Keratinocyte (primary cell): ENCODE measurements around the gene CD101.

Experiments used
- EZH2 ChIP-seq: IDR thresholded peaks from one replicate; pipeline ENCODE4 v1.6.1; 2012; ENCODE audit warnings: inconsistent platforms, mild to moderate bottlenecking, low read length, moderate library complexity
- TF ChIP-seq, protein P1 (sequence below), 3 experiments: IDR thresholded peaks in 1 of 3; conservative IDR thresholded peaks in 1 of 3; optimal IDR thresholded peaks in 1 of 3; 2 replicates in 2 of 3; 3 replicates in 1 of 3; pipeline versions ENCODE3 to v1.5.1; 2011; ENCODE audit warnings: low read length in 3 of 3, mild to moderate bottlenecking in 3 of 3, moderate library complexity in 2 of 3, control low read depth in 1 of 3, inconsistent platforms in 1 of 3; ENCODE audit not compliant: insufficient read depth in 2 of 3; ENCODE audit errors: extremely low read depth in 1 of 3

DNA sequence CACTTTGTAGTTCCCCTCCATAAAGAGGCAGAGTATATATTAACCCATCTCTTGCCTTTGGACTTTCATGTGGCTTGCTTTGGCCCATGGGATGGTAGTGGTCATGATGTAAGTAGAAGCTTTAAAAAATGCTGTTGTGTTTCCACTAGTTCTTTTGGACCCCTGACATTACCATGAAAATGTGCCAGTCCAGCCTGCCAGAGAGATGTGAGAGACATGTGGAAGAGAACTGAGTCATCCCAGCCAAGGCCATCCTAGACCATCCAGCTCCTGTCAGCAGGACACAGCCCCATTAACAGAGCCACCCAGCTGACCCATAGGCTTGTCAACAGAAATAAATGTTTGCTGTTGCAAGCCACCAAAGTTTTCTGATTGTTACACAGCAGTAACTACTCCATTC, 3.9 kb upstream of the CD101 start:
- no peak for TF ChIP-seq EZH2
- TF ChIP-seq, protein P1, sequence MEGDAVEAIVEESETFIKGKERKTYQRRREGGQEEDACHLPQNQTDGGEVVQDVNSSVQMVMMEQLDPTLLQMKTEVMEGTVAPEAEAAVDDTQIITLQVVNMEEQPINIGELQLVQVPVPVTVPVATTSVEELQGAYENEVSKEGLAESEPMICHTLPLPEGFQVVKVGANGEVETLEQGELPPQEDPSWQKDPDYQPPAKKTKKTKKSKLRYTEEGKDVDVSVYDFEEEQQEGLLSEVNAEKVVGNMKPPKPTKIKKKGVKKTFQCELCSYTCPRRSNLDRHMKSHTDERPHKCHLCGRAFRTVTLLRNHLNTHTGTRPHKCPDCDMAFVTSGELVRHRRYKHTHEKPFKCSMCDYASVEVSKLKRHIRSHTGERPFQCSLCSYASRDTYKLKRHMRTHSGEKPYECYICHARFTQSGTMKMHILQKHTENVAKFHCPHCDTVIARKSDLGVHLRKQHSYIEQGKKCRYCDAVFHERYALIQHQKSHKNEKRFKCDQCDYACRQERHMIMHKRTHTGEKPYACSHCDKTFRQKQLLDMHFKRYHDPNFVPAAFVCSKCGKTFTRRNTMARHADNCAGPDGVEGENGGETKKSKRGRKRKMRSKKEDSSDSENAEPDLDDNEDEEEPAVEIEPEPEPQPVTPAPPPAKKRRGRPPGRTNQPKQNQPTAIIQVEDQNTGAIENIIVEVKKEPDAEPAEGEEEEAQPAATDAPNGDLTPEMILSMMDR (optimal IDR thresholded peaks at IDR 0.05 in 1 of 3, IDR thresholded peaks at IDR 0.05 in 1 of 3, conservative IDR thresholded peaks at IDR 0.05 in 1 of 3; ENCODE audit: extremely low read depth in 1 of 3, insufficient read depth in 2 of 3, low read length in 3 of 3) = no peak
